Right lobe of liver (tissue), 4 donors: Measurements from ENCODE around the gene ZMAT5.

ENCODE experiments used
- POLR2A ChIP-seq: fragments of 450-650 bp; IDR thresholded peaks from one replicate; pipeline ENCODE4 v1.6.1; 2017; ENCODE audit warnings: antibody characterized with exemption, mild to moderate bottlenecking
- TF ChIP-seq, protein P1 (sequence below), 4 donors: fragments of 200-600 bp in 3 of 4; fragments of 450-650 bp in 1 of 4; IDR thresholded peaks; one replicate each; pipeline versions ENCODE4 v1.5.1 to v1.8.0; 2016 to 2022; ENCODE audit warnings: antibody characterized with exemption in 4 of 4, mild to moderate bottlenecking in 2 of 4
- donor health status: DM: no; HTN: no; CAD: no.
- donor health status: DM: no; HTN: no; CAD: no.
- donor health status: DM: no; HTN: yes; CAD: no.

DNA sequence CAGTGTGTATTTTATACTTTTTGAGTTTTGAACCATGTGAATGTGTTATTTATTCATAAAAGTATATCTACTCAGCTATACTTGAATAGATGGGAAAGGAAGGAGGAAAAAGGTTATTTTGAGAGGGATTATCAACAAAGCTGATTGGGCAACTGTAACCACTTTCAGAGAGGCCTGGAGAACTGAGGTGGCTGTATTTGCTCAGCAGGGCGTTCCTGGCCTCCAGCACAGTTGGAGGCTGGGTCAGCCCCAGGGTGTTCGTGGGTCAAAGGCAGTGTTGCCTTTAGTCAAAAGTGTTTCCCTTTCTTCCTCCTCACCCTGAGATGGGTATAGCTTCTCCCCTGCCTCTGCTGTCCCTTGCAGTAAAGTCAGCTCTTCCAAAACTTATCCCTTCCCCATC is 44.6 kb upstream of the ZMAT5 start:
- no peak for TF ChIP-seq POLR2A
- TF ChIP-seq, protein P1, sequence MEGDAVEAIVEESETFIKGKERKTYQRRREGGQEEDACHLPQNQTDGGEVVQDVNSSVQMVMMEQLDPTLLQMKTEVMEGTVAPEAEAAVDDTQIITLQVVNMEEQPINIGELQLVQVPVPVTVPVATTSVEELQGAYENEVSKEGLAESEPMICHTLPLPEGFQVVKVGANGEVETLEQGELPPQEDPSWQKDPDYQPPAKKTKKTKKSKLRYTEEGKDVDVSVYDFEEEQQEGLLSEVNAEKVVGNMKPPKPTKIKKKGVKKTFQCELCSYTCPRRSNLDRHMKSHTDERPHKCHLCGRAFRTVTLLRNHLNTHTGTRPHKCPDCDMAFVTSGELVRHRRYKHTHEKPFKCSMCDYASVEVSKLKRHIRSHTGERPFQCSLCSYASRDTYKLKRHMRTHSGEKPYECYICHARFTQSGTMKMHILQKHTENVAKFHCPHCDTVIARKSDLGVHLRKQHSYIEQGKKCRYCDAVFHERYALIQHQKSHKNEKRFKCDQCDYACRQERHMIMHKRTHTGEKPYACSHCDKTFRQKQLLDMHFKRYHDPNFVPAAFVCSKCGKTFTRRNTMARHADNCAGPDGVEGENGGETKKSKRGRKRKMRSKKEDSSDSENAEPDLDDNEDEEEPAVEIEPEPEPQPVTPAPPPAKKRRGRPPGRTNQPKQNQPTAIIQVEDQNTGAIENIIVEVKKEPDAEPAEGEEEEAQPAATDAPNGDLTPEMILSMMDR (IDR thresholded peaks at IDR 0.05), result no peak
